ACHN (cell line): Measurements from ENCODE around the gene TPPP.
"Not testable (repeated sequence)": the region's sequence is repeated elsewhere in the genome, so short reads cannot be mapped to it uniquely, and the experiment has no call there.

Experiments
- DNase-seq: peaks from one replicate; pipeline ENCODE4 v3.0.0-alpha.2; 2015
- in situ Hi-C: cut with HindIII; loops from 2 replicates; pipeline ENCODE4 v1.10.0; 2017; ENCODE audit warnings: low sequenced_read_pairs, low pct_ligation_motif_present, low pct_unique_long_range_greater_than_20kb

The TPPP gene

DNA sequence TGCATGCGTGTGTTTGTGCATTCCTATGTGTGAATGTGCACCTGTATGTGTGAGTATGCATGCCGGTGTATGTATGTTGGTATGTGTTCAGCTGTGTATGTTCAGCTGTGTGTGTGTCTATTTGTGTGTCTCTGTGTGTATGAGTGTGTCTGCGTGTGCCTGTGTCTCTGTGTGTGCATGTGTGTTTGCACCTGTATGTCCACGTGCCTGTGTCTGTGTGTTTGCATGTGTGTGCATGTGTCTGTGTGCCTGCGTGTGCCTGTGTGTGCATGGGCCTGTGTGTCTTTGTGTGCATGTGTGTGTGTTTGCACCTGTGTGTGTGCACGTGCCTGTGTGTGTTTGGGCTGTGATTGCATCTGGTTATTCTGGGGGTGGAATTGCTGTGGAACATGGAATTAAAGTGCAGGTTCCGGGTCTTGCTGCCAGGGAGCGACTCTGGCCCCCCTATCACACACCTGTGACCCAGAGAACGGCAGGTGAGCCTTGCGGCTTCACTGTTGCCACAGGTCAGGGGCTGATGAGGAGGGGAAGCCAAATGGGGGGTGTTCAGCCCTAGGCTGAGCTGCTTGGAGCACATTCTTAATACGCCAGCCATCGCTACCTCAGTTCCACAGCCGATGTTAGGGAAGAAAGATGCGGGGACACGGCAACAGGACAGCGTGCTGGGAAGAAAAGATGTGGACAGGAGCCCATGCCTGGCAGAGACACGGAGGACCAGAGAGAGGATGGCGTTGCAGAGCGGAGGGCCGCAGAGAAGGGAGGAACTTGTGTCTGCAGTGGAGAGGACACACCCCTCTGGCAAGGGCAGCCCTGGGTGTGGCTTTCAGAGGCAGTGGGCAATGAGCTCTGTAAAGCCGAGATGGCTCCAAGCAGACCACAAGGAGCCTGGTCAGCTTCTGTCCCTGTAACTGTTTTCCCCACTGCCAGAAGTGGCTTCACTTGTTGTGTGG is 3.9 kb upstream of the TPPP start:
- DNase-seq, in situ Hi-C loops: not testable (repeated sequence)

DNA sequence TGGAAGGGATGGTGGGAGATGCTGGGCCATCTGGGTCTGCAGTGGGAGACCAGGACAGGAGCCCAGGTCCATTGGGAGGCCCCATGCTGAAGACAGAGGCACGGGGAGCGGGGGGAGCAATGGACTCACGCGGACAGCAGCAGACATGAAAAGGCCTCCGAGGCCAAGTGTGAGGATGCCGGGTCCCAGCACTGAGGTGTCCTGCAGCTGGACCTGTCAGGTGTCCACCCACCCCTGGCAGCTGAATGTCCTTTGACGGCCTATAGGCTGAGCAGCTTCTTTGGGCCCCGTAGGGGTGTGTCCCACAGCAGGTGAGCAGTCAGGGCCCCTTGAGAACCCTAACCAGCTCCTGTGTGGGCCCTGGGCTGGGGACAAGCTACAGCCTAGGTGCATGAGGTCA is 3.0 kb upstream of the TPPP start:
- in situ Hi-C loops: not testable (repeated sequence)

DNA sequence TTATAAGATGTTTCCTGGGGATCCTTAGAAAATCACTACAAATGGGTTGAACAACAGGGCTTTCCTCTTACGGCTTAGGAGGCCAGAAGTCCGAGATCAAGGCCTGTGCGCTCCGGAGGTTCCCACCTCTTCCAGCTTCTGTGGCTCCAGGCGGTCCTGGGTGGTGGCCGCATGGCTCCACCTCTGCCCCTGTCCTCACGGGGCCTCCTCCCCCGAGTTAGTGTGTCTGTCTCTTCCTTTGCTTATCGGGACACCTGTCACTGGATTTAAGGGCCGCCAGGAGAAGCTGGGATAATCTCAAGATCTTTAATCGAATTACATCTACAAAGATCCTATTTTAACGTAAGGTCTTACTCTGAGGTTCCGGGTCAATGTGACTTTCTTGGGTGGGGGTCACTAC is 2.3 kb upstream of the TPPP start:
- DNase-seq, in situ Hi-C loops: not testable (repeated sequence)

More for the DNA sequence above, 3.0 kb upstream of the TPPP start:
- DNase-seq: not testable (repeated sequence)

DNA sequence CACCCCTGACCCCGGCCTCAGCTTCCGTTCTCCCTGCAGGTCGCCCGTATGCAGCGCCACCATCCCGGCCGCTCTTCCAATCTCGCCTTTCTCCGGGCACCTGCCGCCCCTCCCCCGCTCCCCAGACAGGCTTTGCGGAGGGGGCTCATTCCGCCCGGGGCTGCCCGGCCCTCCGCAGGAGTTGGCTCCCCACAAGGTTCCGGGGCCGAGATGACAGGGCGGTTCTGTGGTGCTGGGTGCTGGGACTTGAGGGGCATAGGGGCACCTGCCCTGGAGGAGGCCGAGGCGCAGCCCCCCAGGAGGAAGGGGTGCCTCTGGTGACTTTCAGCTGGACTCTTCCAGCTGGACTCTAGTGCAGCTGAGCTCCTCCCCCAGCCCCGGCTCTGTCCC is 885 bp upstream of the TPPP start:
- DNase-seq, in situ Hi-C loops: not testable (repeated sequence)

DNA sequence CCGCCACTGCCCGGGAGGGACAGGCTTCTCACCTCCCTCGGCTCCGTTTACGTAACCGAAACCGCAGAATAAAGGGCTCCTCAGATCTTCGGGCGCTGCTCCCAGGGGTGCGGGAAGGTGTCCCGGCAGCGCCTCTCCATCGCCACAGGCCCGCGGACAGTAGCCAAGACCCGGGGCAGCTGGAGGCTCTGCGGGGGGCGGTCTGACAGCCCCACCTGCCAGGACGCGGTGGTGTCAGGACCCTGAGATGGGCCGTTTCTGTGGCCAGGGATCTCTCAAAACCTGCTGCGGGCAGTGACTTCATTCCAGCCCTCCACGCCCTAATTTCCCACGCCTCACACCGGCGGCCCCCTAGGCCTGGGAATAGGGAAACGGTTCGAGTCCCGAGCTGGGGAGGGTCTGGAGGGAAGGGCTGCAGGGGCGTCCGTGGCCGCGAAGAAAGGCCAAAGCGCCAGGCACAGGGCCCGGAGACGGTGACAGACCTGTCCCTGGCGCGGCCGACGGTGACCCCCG is 567 bp downstream of the TPPP start:
- DNase-seq, in situ Hi-C loops: not testable (repeated sequence)

DNA sequence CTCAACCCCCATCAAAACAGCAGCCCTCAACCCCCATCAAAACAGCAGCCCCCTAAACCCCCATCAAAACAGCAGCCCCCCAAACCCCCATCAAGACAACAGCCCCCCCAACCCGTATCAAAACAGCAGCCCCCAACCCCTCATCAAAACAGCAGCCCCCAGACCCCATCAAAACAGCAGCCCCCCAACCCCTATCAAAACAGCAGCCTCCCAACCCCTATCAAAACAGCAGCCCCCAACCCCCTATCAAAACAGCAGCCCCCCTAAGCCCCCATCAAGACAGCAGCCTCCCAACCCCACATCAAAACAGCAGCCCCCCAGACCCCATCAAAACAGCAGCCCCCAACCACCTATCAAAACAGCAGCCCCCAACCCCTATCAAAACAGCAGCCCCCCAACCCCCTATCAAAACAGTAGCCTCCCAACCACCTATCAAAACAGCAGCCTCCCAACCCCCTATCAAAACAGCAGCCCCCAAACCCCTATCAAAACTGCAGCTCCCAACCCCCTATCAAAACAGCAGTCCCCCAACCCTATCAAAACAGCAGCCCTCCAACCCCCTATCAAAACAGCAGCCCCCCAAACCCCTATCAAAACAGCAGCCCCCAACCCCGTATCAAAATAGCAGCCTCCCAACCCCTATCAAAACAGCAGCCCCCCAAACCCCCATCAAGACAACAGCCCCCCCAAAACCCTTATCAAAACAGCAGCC is 1.2 kb downstream of the TPPP start:
- in situ Hi-C loops: no loop called here
- no peak for DNase-seq

DNA sequence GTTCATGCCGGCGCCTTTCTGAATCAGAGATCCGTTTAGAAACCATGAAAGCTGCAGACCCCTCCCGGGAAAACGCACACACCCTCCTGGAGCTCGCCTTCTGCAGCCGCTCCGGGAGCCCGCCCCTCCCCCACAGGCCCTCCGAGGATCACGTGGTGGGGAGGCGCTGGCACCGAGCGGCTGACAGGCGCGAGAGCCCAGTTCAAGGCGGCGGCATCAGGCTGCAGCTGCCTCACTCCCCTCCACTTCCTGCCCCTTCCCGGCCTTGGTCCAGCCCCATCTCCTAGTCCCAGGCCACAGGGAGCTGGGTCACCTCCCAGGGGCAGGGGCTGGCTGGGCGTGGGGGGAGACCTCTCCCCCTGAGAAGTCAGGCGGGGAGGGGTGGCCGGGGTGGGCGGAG is 2.1 kb downstream of the TPPP start:
- in situ Hi-C loops: not testable (repeated sequence)

DNA sequence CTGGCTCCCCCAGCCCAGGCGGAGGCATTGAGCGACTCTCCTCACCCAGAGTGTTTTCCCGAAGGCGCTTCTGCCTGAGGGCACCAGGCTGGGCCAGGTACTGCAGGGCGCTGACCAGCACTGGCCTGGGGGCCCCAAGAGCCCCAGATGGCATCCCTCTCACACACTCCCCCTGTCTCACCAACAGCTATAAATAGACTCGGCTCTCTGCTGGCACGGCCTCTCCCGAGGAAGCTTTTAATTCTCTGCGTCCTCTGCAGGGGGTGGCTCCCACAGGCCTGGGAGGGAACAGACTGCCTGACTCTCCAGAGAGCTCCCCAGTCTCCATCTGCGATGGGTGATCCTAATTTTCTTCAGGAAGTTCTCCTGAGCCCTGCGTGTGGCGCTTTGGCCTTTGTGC is 2.9 kb downstream of the TPPP start:
- DNase-seq, in situ Hi-C loops: not testable (repeated sequence)

More for the DNA sequence above, 2.1 kb downstream of the TPPP start:
- not testable (repeated sequence) for DNase-seq

DNA sequence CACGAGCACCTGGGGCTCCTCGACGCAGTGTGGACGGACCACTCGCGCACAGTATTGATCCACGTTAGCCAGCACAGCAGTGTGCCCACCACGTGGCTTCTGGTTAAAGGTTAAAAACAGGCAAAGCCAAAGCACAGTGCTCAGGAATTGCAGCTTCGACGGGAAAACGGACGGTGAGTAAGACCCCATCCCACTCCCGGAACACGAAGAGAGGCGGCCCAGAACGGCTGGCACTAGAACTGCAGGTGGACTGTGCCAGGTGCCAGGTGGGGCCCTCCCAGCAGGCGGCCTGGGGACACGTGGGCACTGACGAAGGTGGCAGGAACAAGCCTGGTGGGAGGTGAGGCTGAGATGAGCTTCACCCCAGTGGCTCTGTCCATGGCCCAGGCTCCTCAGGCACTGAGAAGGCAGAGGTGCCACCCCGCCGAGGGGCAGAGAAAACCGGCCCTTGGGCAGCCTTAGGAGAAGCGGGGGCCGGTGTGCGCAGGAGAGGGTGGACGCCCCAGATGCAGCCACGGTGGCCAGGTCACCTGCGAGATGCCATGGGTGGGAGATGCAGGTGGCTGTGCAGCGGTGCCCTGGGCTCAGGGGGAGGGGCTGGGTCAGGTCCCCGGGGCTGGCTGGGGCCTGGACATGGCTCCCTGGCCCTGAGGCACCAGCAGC is 4.7 kb downstream of the TPPP start:
- DNase-seq, in situ Hi-C loops: not testable (repeated sequence)

DNA sequence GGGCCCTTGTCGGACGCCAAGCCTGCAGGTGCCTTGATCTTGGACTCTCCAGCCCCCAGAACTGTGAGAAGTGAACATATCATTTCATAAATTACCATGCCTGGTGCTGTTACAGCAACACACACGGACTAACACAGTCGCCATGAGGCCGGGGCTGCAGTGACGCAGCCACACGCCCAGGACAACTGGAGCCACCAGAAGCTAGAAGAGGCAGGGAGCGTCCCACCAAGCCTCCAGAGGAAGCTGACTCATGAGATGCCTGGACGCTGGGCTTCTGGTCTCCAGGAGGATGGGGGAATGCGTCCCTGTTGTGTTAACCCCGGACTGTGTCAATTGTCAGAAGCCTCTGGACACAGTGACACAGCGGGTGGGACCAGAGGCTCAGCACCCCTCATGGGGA is 6.2 kb downstream of the TPPP start:
- DNase-seq, in situ Hi-C loops: not testable (repeated sequence)

DNA sequence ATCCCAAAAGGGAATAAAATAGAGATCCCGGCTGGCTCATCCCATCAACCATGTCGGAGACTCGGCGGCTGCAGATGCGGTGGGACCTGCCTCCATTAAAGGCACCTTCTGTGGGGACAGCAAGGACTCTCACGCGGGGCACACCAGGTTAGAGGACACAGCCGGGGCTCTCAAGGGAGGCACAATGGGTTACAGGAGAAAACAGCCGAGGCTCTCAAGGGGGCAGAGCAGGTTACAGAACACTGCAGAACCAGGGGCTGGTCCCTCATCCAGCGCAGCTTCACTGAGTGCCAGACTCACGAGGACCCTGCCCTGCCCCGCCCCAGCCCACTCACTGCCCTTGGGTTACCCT is 7.0 kb downstream of the TPPP start:
- DNase-seq, in situ Hi-C loops: not testable (repeated sequence)

DNA sequence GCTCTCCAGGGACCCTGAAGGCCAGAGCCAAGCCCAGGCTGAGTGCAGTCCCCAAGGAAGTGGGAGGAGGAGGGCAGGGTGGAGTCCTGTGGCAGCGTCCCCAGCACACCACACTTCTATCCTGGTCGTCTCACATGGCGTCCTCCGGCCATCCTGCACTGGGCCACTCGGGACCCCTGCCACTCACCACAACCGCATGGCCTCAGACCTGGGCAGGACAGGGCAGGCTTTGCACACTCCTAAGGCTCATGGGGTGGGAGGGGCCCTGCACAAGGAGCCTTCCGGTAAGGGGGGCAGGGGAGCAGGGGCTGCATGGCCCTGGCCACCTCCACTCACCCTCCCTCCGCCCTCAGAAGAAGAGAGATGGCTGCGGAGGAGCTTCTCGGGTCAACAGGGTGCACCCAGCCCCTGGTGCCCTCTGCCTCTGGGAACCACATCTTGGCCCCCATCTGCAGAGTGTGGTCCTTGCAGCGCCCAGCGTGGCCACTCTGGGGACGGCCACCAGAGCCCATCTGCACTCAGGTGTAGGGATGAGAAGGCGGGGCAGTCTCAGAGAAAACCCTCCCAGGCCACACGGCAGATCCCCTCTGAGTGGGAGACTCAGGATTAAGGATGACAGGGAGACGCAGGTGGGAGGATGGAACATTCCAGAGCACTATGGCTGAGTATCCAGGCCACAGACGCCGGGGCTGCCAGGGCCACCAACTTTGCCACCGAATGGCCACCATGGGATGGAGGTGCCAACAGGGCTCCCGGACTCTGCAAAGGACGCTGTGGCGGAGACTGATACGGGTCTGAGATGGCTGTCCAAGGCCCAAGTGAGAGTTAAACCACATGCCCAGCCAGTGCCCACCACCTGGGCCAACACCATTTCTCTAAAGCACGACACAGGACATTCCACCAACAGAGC is 7.6 kb downstream of the TPPP start:
- DNase-seq: no peak
- in situ Hi-C loops: no loop called here

DNA sequence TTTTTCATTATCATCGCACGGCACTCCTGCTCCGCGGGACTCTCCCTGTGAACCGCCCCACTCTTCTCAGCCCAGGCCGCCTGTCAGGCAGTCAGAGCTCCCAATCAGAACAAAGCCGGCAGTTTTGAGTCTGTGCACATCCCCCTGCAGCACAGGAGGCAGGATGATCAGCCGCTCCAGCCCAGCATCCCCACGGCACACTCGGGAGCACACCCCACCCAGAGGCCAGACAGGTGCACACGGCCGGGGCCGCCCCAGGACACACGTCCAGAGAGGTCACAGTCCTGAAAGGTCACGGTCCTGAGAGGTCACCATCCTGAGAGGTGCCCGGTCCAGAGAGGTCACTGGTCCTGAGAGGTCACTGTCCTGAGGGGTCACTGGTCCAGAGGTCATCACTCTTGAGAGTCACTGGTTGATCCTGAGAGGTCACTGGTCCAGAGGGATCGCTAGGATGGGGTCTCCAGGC is 8.4 kb downstream of the TPPP start:
- in situ Hi-C loops: no loop called here
- DNase-seq: no peak

DNA sequence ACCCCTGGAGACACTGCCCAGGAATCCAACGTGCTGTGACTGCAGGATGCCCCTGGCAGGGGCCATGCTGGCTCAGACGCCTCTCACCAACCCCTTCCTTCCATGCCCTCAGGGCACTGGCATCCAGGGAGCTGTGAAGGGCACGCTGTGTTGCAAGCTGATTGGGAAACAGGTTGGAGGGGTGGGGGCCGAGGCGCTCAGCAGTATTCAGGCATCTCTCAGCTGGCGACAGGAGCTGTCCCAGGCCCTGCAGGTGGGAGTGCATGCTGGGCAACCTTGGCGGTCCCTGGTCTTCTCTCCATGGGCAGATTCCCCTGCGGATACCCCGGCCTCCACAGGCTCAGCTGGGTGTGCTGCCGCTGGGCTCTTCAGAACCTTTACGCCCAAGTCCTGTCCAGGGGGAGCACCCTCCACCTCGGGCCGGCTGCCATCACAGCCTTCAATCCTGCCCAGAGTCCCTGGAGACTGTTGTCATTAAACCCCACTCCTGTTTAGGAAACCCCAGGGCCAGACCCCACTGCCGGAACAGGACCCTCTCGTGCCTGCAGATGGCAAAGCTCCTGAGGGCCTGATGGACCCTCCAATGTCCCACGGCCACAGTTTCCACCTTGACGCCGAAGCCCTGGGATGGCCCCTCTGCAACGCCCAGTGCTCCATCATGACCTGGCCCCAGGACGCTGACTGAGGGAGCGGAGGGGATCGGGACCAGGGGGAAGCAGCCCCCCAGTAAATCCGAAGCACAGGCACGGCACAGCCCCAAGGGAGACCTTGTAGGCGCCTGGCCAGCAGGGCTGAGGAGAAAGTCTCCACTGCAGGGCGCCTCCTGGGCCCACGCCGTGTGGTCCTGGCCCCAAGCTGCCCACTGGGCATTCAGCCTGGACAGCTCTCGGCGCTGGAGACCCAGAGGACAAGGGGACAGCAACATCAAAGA is 9.3 kb downstream of the TPPP start:
- in situ Hi-C loops: no loop called here
- no peak for DNase-seq

DNA sequence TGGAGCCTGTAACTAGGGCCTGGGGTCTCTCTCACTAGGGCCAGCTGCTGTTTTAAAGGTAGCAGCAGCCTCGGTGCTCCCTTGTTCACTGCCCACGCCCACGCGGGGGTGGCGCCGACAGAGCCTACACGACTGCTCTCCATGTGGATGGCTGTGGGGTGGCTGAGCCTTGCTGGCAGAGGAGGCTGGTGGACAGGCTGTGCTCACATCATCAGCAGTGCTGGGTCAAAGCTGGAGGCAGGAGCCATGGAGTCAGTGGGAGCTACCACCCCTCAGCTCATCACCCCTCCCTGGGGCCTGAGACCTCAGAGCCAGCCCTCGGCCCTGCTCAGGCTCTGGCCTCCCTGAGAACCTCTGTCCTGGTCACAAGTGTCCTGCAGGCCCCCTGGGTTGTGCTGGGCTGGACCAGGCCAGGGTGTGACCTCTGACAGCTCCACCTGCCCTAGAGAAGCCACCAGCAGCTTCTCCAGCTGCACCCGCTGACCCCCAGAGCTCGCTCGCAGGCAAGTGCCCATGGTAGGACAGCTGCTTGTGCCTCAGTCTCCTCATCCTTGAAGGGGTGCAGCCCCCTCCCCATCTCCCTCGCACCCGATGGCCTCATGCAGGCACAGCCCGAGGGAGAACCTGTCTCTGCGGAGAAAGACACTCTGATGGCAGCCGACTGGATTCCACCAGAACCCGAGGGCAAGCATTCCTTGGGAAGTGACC is 10.3 kb downstream of the TPPP start:
- DNase-seq, in situ Hi-C loops: not testable (repeated sequence)

DNA sequence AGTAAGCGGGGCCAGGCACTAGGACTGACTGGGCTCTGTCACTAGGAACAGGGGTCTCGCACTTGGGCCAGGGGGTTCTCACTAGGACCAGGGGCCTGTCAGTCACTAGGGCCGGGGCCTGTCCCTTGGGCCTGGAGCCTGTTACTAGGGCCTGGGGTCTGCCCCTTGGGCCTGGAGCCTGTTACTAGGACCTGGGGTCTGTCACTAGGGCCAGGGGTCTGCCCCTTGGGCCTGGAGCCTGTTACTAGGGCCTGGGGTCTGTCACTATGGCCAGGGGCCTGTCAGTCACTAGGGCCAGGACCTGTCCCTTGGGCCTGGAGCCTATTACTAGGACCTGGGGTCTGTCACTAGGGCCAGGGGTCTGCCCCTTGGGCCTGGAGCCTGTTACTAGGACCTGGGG is 10.9 kb downstream of the TPPP start:
- in situ Hi-C loops, DNase-seq: not testable (repeated sequence)
